Glutamatergic neuron (in vitro differentiated cells): ENCODE data around the gene ZNF316. TPM values are rescaled to one million over a fixed set of nuclear protein-coding genes. Genes with fewer than 3 reads are reported as not detected.
"Not testable (repeated sequence)": the region's sequence is repeated elsewhere in the genome, so short reads cannot be mapped to it uniquely, and the experiment has no call there.

Experiments used
- DNase-seq: peaks from one replicate; pipeline ENCODE4 v3.0.0; 2022
- H3K27ac Mint-ChIP-seq: one replicate; pipeline ENCODE4 v1.8.0; 2020; ENCODE audit warnings: mild to moderate bottlenecking, mixed read lengths, inconsistent platforms; ENCODE audit not compliant: unreplicated experiment
- H3K27me3 Mint-ChIP-seq: one replicate; pipeline ENCODE4 v1.8.0; 2020; ENCODE audit warnings: mild to moderate bottlenecking, moderate library complexity, mixed read lengths, inconsistent platforms; ENCODE audit not compliant: unreplicated experiment
- H3K36me3 Mint-ChIP-seq: one replicate; pipeline ENCODE4 v1.8.0; 2020; ENCODE audit warnings: mild to moderate bottlenecking, mixed read lengths, inconsistent platforms; ENCODE audit not compliant: unreplicated experiment
- H3K4me1 Mint-ChIP-seq: one replicate; pipeline ENCODE4 v1.8.0; 2020; ENCODE audit warnings: mild to moderate bottlenecking, low read depth, mixed read lengths, inconsistent platforms; ENCODE audit not compliant: unreplicated experiment
- H3K4me3 Mint-ChIP-seq: one replicate; pipeline ENCODE4 v1.8.0; 2020; ENCODE audit warnings: mild to moderate bottlenecking, mixed read lengths, inconsistent platforms; ENCODE audit not compliant: unreplicated experiment
- H3K9me3 Mint-ChIP-seq: one replicate; pipeline ENCODE4 v1.8.0; 2020; ENCODE audit warnings: mild to moderate bottlenecking, moderate library complexity, mixed read lengths, inconsistent platforms; ENCODE audit not compliant: unreplicated experiment
- CTCF ChIP-seq: fragments of 200-600 bp; sonication (generic); IDR thresholded peaks from one replicate; pipeline ENCODE4 v1.5.0; 2021; ENCODE audit not compliant: partially characterized antibody, unreplicated experiment
- total RNA-seq: library from RNA; stranded (reverse); fragmentation: NEBNext Ultra II Directional; extraction: Animal tissue kit (Norgen Biotek cat#: 25700); gene quantifications from one replicate; pipeline ENCODE4 v1.2.1, GENCODE V29; 2021; ENCODE audit not compliant: unreplicated experiment

The ZNF316 gene
- total RNA-seq, 1 donor from 2014 or later = 51.1 TPM

- TF ChIP-seq CTCF = no peak
- Mint-ChIP-seq H3K4me1 (no peaks in the 10 kb centered on the region), H3K9me3 (peaks cover 14% of the 10 kb centered on the region), H3K36me3 (peaks cover 9% of the 10 kb centered on the region), H3K27ac (no peak overlapping the region), H3K4me3 (no peak overlapping the region), H3K27me3 (peaks cover 4% of the 10 kb centered on the region)
- no peak for DNase-seq
Measured at GRCh38 chr7:6656413-6656812, 19.3 kb downstream of the ZNF316 start.

GRCh38 chr7:6658618-6659345 is 21.7 kb downstream of the ZNF316 start:
- TF ChIP-seq CTCF = no peak
- no peak overlapping the region for H3K27ac Mint-ChIP-seq

GRCh38 chr7:6670851-6671250 is 33.7 kb downstream of the ZNF316 start:
- H3K27me3 Mint-ChIP-seq, H3K4me3 Mint-ChIP-seq, DNase-seq, H3K27ac Mint-ChIP-seq, H3K4me1 Mint-ChIP-seq: not testable (repeated sequence)
- Mint-ChIP-seq H3K9me3 (peaks cover 49% of the 10 kb centered on the region), H3K36me3 (peaks cover 62% of the 10 kb centered on the region)

More at GRCh38 chr7:6658618-6659345, 21.7 kb downstream of the ZNF316 start:
- peaks cover 13% of the 10 kb centered on the region for H3K36me3 Mint-ChIP-seq
- DNase-seq = no peak
- peaks cover 4% of the 10 kb centered on the region for H3K27me3 Mint-ChIP-seq
- no peak overlapping the region for H3K4me3 Mint-ChIP-seq
- H3K4me1 Mint-ChIP-seq = no peaks in the 10 kb centered on the region
- H3K9me3 Mint-ChIP-seq = peaks cover 10% of the 10 kb centered on the region

- no peak for TF ChIP-seq CTCF
- DNase-seq = no peak
- Mint-ChIP-seq H3K27me3 (peaks cover 8% of the 10 kb centered on the region), H3K4me1 (no peaks in the 10 kb centered on the region), H3K9me3 (peaks cover 36% of the 10 kb centered on the region), H3K27ac (no peak overlapping the region), H3K36me3 (peaks cover 46% of the 10 kb centered on the region), H3K4me3 (no peak overlapping the region)
Measured at GRCh38 chr7:6675807-6676405, 38.8 kb downstream of the ZNF316 start.

- Mint-ChIP-seq H3K27me3 (peaks cover 8% of the 10 kb centered on the region), H3K4me3 (no peak overlapping the region), H3K36me3 (peaks cover 48% of the 10 kb centered on the region), H3K4me1 (no peaks in the 10 kb centered on the region), H3K27ac (no peak overlapping the region), H3K9me3 (peaks cover 20% of the 10 kb centered on the region)
- no peak for TF ChIP-seq CTCF
- DNase-seq = no peak
Measured at GRCh38 chr7:6680146-6680545, 43.0 kb downstream of the ZNF316 start.
